Measurements from ENCODE around the gene ZNF804B.
A peak's percentile ranks its signal among the peaks of the same experiment; 100 is the strongest.

Gene ZNF804B

GRCh38 chr7:88835147-88835728 is 75.7 kb downstream of the ZNF804B start:
- no peak for DNase-seq

DNA sequence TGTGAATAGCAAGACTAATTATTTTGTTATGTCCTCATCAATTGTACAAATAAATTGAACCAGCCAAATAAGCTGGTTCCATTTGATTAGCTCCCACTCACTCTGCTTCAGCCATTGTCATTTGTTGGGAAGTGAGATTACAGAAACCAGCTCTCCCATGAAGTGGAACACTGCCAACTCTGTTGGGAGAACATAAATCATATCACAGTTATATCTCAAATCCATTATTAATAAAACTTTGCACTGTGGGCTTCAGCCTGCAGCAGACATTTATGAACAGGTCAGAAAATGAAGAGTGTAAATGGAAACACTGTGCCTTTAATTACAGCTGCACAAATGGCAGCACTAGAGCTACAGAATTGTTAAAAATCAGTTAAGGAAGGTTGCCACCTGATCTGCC is 82.7 kb downstream of the ZNF804B start:
- DNase-seq, result no peak

- DNase-seq, result no peak
Observed at GRCh38 chr7:88845091-88845490, 85.6 kb downstream of the ZNF804B start.

DNA sequence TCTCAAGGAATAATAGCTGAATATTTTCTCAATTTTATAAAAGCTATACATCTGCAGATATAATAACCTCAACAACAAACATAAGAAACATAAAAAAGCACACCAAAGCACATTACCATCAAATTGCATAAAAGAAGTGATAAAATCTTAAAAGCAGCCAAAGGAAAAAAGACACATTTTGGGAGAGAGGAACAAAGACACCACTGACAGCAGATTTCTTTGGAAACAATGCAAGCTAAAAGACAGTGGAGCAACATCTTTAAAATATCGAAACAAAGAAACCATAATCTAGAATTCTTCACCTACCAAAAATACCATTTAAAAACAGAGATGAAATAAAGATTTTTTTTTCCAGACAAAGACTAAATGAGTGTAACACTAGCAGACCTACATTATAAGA is 91.7 kb downstream of the ZNF804B start:
- no peak for DNase-seq

- DNase-seq, result no peak
Observed at GRCh38 chr7:88859288-88859687, 99.8 kb downstream of the ZNF804B start.

DNA sequence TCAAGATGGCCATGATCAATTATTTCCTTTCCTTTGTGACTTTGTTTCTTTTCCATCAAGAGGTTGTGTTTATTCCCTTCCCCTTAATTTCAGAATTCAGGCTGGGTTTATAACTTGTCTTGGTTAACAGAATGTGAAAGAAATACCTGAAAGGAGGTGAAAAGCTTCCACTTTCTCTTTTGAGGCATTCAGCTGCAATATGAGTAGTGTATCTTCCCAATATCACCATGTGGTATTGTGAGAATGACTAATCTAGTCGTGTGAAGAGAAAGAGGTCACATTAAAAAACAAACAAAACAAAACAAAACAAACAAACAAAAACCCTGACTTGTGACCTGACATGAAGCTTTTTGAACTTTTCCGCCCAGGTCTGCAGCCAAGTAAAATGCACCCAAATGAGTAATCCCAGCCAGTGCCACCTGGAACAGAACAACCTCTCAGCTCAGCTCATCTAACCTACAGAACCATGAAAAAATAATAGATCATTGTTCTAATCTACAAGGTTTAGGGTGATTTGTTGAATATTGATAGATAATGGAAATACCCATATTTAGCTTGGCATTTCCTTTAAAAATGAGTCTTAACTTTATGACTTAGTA is 106.9 kb downstream of the ZNF804B start:
- no peak for DNase-seq

GRCh38 chr7:88867158-88867557 is 107.7 kb downstream of the ZNF804B start:
- no peak for DNase-seq

GRCh38 chr7:88868456-88868855 is 109.0 kb downstream of the ZNF804B start:
- DNase-seq, result no peak

DNA sequence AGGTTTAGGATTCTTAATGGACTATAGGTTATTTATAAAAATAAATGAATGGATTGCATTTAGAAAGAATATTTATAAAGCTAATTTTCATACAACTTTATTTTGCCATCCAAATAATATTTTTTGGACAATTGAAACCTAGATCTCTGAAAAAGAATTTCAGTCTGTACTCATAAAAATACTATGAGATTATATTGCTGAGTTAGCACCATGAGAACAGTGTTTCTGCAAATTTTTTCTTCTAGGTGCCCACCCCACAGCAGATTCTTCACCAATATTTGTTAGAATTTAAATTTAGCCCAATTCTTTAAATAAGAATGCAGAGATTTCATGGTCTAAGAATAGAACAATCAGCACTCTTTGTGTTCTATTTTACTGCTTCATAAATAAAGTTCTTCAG is 121.6 kb downstream of the ZNF804B start:
- no peak for DNase-seq

DNA sequence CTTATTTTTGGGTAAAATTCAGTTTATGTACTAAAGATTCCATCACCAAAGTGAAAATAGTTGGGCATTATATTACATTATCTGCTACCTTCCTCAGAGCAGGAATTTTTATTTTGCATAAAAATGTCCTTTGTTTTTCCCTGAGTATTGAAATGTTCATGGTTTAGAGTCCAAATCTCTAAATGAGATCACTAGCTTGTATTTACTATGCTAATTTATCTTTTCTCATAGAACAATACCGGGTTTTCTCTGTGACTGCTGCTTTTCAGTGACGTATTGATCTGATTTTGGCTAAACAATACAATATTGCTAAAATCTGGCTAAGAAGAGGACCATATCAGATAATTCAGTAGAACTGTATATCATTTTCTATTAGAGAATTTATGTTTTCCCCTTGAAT is 125.6 kb downstream of the ZNF804B start:
- no peak for DNase-seq

- no peak for DNase-seq
Observed at GRCh38 chr7:88888684-88889083, 129.2 kb downstream of the ZNF804B start.

GRCh38 chr7:88910516-88910915 is 151.0 kb downstream of the ZNF804B start:
- DNase-seq, result peak in 2 of 58 donors; percentile 4 to 8

DNA sequence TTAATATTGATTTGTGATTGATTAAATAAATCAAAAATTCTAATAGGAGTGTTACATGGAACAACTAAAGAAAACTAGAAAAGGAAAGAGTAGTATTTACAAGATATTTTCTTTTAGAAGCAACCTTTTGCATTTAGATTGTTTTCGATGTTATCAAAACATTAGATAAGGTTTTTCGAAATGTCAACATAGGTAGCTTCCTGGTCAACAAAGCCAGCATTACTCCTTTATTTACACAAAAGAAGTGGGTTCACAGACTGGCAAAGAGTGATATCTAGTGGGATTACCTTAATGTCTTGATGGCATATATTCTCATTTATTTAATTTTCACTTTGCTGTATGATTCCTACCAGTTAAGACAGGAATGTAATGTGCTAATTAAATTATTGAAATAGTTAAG is 153.4 kb downstream of the ZNF804B start:
- no peak for DNase-seq

DNA sequence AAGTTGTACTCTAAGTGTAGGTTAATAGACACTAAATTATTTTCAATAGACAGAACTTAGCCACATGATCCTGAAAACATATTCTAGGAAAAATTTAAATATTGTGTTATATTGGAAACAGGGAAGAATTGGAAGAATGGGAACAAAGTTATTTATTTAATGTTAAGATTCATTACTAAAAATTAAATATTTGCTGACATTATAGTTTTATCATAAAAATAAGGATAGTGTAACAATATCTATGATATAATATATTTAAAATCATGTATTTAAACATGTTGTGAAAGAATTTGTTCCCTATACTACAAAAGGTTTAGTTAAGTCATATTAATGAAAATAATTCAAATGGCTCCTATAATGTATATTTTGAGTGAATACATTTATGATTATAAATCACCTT is 156.1 kb downstream of the ZNF804B start:
- DNase-seq, result no peak

GRCh38 chr7:88919478-88920131 is 160.1 kb downstream of the ZNF804B start:
- no peak for DNase-seq

- DNase-seq, result no peak
Observed at GRCh38 chr7:88922944-88923343, 163.4 kb downstream of the ZNF804B start.

GRCh38 chr7:88928276-88928675 is 168.8 kb downstream of the ZNF804B start:
- DNase-seq, result no peak

GRCh38 chr7:88929719-88930118 is 170.2 kb downstream of the ZNF804B start:
- no peak for DNase-seq

DNA sequence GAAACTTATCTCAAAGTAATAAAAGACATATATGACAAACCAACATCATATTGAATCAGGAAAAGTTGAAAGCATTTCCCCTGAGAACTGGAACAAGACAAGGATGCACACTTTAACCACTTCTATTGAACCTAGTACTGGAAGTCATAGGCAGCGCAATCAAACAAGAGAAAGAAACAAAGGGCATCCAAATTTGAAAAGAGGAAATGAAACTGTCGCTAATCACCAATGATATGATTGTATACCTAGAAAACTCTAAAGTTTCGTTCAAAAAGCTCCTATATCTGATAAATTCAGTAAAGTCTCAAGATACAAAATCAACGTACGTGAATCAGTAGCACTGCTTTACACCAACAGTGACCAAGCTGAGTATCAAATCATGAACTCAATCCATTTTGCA is 173.8 kb downstream of the ZNF804B start:
- DNase-seq, result no peak

DNA sequence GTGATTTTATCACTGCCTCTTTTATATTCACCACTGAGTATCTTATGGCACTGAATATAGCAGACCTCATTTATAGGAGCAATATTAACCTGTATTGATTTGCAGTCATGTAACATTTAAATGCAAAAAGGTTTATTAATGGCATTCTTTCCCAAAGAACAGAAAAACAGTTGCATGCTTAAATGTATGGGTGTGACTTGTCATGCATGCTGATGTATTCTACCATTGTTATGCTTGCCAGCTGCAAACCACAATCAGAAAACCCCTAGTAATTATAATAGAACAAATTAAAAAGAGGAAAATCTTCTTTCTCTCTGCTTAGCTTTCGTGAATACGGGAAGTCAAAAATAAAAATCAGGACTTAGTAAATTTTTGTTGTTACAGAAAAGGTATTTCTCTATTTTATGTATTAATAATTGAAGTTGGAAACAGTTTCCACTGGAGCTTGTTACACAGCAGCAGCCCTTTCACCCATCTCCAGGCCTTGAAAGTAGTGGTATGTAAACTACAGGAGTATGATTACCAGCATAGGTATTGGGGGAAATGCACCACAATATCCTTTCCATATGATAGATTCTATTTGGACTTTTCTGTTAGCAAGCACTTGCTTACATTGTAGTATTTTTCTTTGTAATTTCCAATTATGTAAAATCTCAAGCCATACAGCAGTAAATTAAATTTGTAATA is 183.5 kb downstream of the ZNF804B start:
- no peak for DNase-seq

DNA sequence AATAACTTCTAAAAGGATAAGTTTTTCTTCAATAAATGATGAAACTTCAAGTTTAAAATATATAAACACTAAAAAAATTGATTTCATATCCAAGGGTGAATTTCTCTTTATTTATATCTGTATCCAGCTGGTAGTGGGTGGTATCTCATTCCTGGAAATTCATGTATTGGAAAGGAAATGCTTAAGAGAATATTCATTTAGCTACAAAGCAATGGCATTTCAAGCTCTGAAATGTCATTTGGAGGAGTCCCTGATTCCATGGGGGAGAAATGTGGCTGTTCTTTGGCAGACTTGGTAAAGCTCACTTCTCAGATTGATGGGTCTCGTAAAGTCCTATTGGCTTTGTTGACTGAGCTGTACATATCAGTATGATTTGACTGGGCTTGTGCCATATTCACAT is 192.3 kb downstream of the ZNF804B start:
- DNase-seq, result peak in 1 of 58 donors; percentile 2

DNA sequence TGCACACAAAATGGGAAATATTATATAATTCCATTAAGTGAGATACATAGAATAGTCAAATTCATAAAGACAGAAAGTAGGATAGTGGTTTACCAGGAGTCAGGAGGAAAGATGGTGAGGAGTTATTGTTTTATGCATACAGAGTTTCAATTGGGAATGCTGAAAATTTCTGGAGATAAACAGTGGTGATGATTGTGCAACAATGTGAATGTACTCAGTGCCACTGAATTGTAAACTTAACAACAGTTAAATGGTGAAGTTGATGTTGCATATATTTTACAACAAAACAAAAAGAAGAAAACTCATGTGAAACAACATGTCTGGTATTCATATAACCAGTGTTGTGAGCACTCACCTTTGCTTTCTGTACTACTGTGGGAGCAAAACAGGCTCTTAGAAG is 204.9 kb downstream of the ZNF804B start:
- no peak for DNase-seq

DNA sequence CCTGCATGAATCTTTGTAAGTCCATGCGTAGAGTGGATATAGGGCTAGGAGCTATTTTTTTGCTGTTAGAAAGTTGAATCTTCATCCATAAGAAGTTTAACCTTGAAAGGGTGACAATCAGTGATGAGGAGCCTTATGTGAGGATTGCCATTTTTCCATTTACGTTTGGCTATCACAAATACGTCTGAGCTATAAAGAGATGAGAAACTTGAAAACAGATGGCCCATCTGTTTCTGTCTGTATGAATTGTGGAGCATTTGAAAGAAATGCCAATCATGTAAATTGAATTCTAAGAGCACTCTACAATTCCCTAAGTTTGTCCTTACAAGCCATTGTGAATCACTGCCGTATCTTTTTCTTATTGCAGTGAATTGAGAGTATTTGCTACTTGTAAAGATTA is 205.9 kb downstream of the ZNF804B start:
- peak in 1 of 58 donors; percentile 4 for DNase-seq

Data from anterior cingulate cortex (tissue), 58 donors.